HG03060 (cell line): ENCODE data around the gene GRIN2A.

ENCODE experiments used
- ATAC-seq: cut with Tn5 transposase; IDR thresholded peaks from one replicate; pipeline ENCODE4 v1.9.1; 2021; ENCODE audit warnings: low read depth, moderate number of reproducible peaks; ENCODE audit not compliant: unreplicated experiment

The GRIN2A gene

DNA sequence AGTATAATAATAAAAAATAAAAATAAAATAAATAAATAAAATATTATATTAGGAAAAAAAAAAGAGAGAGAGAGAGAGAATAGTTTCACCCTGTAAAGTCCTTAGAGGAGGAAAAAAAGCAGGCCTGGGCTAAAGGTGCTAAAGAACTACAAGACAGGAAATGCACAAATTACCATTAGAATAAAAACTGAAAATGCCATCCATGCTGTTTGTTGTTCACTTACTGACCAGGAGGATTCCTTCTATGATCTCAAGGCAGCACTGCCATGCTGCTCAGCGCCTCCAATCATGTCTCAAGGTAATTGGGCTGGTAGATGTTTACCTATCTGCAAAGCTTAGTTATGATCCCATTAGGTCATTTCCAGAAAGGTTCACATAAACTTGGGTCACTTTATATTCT is 201.2 kb downstream of the GRIN2A start:
- ATAC-seq, result no peak

- no peak for ATAC-seq
These were observed 204.0 kb downstream of the GRIN2A start for GRCh38 chr16:9978160-9978725.

DNA sequence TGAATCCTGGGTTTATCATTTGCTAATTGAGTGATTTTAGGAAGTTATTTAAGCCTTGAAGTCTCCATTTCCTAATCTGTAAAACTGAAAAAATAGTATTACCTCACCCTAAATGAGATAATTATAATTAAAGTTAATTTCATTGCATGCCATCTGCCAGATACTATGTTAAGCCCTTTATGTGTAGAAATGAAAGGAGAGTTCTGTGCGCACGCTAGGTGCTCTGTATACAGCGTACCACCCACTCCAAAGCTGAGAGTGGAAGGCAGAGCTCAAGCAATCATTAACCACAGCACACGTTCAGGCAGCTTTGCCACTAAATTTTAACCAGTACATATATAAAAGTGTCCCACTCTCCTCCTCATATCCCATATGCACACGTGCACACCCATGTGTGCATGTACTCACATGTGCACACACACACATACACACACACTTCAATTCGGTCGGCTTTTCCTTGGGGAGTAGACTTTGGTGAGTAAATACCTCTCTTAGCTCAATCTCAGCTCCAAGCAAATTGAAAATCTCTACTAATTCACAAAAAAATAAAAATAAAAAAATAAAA is 204.8 kb downstream of the GRIN2A start:
- ATAC-seq, result no peak

GRCh38 chr16:9976601-9977000 is 205.6 kb downstream of the GRIN2A start:
- no peak for ATAC-seq

GRCh38 chr16:9971907-9972306 is 210.3 kb downstream of the GRIN2A start:
- no peak for ATAC-seq

- ATAC-seq, result no peak
These were observed 211.4 kb downstream of the GRIN2A start for GRCh38 chr16:9970796-9971195.

- ATAC-seq, result no peak
These were observed 212.0 kb downstream of the GRIN2A start for GRCh38 chr16:9970244-9970643.

DNA sequence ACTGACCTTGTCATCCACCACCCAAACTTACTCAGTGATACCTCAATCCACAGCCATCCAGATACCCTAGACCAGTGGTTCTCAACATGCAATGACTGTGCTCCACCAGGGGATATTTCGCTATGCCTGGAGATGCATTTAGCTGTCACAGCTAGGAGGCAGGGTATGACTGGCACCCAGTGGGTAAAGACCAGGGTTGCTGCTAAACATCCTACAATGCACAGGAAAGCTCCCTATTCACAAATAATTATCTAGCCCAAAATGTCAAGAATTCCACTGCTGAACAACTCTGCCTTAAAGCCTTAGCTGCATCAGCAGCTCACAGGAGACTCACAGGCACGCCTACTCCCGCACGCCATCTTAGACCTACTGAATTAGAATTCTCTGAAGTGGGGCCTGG is 212.6 kb downstream of the GRIN2A start:
- ATAC-seq, result no peak

DNA sequence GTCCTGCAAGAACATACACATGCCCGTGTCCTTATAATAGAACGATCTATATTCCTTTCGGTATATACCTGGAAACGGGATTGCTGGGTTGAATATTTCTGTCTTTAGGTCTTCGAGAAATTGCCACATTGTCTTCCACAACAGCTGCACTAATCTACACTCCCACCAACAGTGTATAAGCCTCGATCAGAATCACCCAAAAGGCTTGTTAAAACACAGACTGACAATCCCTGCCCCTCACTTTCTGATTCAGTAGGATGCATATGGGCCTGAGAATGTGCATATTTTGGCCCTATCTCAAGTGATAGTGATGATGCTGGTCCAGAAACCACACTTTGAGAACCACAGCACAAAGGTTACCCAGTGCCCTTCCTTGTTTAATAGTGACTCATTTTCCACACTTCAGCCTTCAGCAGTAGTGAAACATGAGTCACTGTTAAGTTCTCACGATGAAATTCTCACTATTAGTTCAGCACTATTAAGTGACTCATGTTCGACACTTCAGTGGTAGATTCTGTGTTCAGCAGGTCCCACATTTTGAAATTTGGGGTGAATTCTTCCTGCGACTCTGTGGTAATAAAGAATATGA is 215.6 kb downstream of the GRIN2A start:
- ATAC-seq, result peak; percentile 95

DNA sequence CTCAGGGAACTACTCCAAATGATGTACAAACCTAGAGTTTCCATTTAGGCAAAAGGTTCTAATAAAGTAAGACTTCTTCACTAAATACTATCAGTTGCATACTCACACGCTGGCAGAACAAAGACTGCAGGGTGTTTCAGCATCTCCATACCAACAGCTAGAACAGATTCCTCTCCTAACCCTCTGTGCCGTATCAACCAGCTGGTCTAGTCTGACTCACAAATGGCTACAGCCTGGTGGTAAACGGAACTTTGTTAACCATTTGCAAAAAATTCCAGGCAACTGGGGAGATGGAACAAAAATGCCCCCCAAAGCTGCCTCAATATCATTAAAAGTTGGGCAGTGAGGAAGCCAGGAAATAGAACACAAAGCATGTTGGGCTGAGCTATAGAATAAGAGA is 217.1 kb downstream of the GRIN2A start:
- no peak for ATAC-seq

- no peak for ATAC-seq
These were observed 217.8 kb downstream of the GRIN2A start for GRCh38 chr16:9964426-9964825.

DNA sequence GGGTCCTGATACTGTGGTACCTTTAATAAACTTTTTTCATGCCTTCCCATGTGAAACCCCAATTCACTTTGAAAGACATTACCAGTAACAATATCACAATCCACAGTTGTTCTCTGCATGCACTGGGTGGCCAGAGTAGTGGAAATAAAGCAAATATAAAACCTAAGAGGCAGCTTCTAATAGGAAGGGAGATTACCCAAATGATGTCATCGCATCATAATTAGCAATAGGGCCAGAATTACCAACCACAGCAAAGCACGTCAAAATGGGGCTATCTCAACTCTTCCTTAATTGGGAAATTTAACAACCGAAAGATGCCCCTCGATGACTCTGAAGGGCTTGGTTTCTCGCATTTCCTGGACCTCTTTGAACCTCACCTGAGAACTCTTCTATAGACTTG is 224.8 kb downstream of the GRIN2A start:
- no peak for ATAC-seq

- no peak for ATAC-seq
These were observed 225.2 kb downstream of the GRIN2A start for GRCh38 chr16:9957002-9957401.

DNA sequence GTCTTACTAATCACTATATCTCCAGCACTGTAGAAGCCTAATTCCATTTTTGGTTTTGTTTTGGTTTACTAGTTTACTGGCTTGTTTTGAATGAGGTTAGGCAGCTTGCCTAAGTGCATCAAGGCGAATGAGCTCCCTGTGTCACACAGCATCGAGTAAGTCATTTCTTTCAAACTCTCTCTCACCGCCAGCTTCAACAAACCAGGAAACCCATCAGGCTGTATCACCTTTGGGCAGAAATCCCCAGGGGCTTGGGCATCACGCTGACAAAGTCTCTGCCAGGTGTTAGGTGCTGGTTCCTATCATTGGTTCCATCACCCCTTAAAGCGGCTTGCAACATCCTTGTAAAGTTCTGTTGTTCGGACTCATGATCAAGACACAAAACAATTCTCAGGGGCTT is 226.6 kb downstream of the GRIN2A start:
- no peak for ATAC-seq

DNA sequence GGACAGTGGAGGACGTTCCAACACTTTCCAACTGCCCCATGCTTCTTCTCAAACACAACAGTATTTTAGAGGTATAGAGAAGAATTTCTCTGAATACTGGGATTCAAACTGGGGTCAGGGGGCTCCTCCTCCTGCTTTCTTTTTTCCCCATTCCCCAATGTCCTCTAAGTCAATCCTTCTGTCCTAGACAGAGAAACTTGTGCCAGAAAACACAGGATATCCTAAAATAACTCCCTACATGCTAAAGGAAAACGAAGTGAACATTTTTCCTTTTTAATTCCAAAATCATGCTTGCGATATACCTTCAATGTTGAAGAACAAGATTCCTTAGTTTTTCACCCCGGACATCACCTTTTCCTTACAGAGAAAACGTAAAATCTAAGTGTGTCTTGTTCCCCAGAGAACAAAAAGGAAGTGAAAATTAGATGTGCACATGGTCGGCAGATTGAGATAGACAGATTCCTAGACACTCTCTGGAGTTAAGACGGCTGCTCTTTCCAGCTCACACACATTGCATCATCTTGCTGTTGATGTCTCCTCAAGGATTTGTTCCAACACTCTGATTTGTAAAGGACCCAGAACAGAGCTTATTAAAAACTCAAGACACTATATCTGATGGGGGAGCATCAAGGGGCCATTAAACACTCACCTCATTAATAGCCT is 228.2 kb downstream of the GRIN2A start:
- ATAC-seq, result no peak

DNA sequence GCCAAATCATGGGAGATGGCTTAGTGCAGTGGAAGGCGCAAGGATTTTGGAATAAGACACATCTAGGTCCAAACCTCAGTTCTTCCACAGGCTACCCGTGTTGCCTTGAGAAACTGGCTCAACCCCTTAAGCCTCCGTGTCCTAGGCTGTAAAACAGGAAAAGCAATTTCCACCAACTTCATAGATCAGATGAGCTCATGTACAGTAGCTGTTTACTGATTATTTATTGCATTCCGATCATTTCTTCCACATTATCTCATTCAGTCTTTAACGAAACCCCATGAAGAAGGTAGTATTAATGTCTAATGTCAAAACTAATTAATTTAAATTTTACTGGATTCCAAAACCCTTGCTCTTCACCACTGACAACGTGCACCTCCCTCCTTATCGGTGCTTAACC is 231.6 kb downstream of the GRIN2A start:
- ATAC-seq, result no peak

DNA sequence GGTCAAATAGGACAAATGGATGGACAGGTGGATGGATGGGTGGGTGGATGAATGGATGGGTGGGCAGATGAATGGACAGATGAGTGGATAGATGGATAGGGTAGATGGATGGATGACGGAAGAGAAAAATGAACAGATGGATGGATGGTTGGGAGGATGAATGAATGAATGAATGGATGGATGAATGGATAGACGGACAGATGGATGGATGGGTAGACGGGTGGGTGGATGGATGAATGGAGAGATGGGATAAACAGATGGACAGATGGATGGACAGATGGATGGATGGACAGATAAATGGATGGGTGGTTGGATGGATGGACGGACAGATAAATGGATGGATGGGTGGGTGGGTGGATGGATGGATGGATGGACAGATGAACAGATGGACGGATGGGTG is 232.8 kb downstream of the GRIN2A start:
- no peak for ATAC-seq

DNA sequence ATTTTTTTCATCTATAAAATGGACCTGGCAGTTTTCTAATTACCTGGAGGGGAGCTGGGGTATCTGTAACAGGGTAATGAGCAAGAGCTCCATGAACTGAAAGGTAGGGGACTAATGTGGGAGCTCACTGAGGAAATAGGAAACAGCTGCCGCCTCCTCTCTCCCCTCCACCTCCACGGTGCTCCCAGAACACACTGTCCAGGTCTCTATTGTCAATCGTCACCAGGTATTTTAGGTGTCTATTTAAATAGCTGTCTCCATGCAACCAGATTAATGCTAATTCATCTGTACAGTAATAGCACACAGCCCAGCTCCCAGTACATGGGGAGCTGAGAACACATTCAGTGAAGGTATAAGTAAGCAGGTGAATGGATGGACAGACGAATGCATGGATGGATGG is 233.3 kb downstream of the GRIN2A start:
- no peak for ATAC-seq

DNA sequence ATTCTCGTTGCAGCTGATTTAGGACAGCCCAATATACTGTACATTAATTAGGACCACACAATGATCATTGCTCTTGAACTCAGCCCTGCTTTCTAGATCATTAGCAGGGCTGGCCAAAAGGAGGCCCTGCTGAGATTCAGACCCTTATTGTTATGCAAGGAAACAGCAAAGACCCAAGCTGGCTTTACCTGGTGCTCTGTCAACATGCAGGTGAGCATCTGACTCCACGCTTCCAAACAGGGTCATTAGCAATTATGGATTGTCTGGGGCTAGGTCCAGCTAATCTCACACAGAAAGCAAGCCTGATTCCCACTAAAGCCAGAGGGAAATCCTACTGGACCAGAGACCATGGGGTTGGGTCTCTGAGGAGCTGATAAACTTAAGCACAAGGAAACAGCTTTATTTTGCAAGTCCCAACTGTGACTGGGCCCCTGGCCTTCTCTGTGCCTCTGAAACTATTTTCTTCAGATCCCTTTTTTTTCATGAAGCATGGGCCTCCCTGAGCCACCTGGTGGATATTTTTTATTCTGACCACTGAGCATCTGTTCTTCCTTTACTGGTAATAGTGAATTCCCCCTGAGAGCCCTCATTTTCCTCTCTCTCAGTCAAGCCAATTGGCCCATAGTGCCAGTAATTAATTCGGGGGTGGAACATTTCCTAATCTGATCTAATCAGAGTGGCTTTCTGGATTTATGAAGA is 236.1 kb downstream of the GRIN2A start:
- ATAC-seq, result no peak

GRCh38 chr16:9943121-9943520 is 239.1 kb downstream of the GRIN2A start:
- no peak for ATAC-seq

- ATAC-seq, result no peak
These were observed 241.0 kb downstream of the GRIN2A start for GRCh38 chr16:9941245-9941644.
